Testis (tissue), 3 donors: Measurements from ENCODE around the gene TTLL7. TPM values are rescaled to one million over a fixed set of nuclear protein-coding genes. Genes with fewer than 3 reads are reported as not detected.

Experiments
- DNase-seq: peaks from one replicate; pipeline ENCODE4 v3.0.0-alpha.2; 2019
- H3K27ac ChIP-seq, 2 donors: fragments of 200-600 bp; sonication (generic); one replicate each; pipeline ENCODE4 v1.5.1; 2019
- H3K27me3 ChIP-seq: fragments of 200-600 bp; sonication (generic); one replicate; pipeline ENCODE4 v1.5.1; 2019
- H3K36me3 ChIP-seq: fragments of 200-600 bp; sonication (generic); one replicate; pipeline ENCODE4 v1.5.1; 2017; ENCODE audit warnings: low read depth; ENCODE audit errors: missing control alignments
- H3K4me1 ChIP-seq: fragments of 200-600 bp; sonication (generic); one replicate; pipeline ENCODE4 v1.5.1; 2019
- H3K4me3 ChIP-seq, 2 donors: fragments of 200-600 bp; sonication (generic); one replicate each; pipeline ENCODE4 v1.5.1; 2017 to 2019
- H3K9me3 ChIP-seq: fragments of 200-600 bp; sonication (generic); one replicate; pipeline ENCODE4 v1.5.1; 2017
- CTCF ChIP-seq, 3 experiments: fragments of 450-650 bp in 2 of 3; fragments of 200-600 bp in 1 of 3; sonication (generic) in 1 of 3; IDR thresholded peaks; one replicate each; pipeline ENCODE4 v1.5.1; 2016 to 2019; ENCODE audit warnings: antibody characterized with exemption in 3 of 3, mild to moderate bottlenecking in 2 of 3, moderate library complexity in 1 of 3
- POLR2A ChIP-seq: fragments of 450-650 bp; IDR thresholded peaks from one replicate; pipeline ENCODE4 v1.6.1; 2017; ENCODE audit warnings: antibody characterized with exemption, mild to moderate bottlenecking, moderate library complexity
- WGBS, 2 donors: methylation state at CpG; one replicate each; pipeline ENCODE4 v1.1.5; 2018; 5-methylcytosine and 5-hydroxymethylcytosine counted together
- intact Hi-C: fragments of 100-400 bp; cut with DNase I; formaldehyde crosslinking; loops from one replicate; pipeline ENCODE4 v1.15.1; 2023; ENCODE audit warnings: low total_unique reads
- polyA plus RNA-seq: library from polyadenylated mRNA; stranded (reverse); fragments of 350-450 nt; fragmentation: Illumina TruSeq; extraction: RNeasy Lipid Tissue Mini Kit (QIAGEN cat#74804); gene quantifications from one replicate; pipeline ENCODE4 v1.2.3, GENCODE V29; 2014; ENCODE audit warnings: low read depth, low replicate concordance; ENCODE audit not compliant: insufficient read depth
- total RNA-seq, 2 donors: library from RNA; depleted of rRNA; stranded (reverse); fragments of >200 nt; gene quantifications; one replicate each; pipeline ENCODE4 v1.2.3, GENCODE V29; 2016

The TTLL7 gene
- total and polyA plus RNA-seq, 3 donors from 2014 or later = 22.4 to 35.2 (median 28.6) TPM

- Histone ChIP-seq H3K4me1 (no peaks in the 10 kb centered on the region), H3K36me3 (no peaks in the 10 kb centered on the region), H3K9me3 (no peaks in the 10 kb centered on the region), H3K4me3 (no peak overlapping the region), H3K27ac (no peak overlapping the region), H3K27me3 (no peaks in the 10 kb centered on the region)
- WGBS, 2 donors = 75 to 88% methylated on average over 7 of the region's 7 CpGs
- intact Hi-C loops = no loop called here
- TF ChIP-seq POLR2A (no peak), CTCF (IDR thresholded peaks at IDR 0.05) (no peak)
- DNase-seq = no peak
These were observed 48.7 kb downstream of the TTLL7 start for GRCh38 chr1:83950106-83950661.

- H3K9me3 ChIP-seq = no peaks in the 10 kb centered on the region
- H3K4me3 ChIP-seq = no peak overlapping the region
- no peak overlapping the region for H3K27ac ChIP-seq
- no peaks in the 10 kb centered on the region for H3K36me3 ChIP-seq
- TF ChIP-seq CTCF (IDR thresholded peaks at IDR 0.05) = no peak
- TF ChIP-seq POLR2A = no peak
- H3K27me3 ChIP-seq = no peaks in the 10 kb centered on the region
- WGBS, 2 donors = 66 to 70% methylated on average over 3 of the region's 3 CpGs
- no peak for DNase-seq
- intact Hi-C loops = no loop called here
- no peaks in the 10 kb centered on the region for H3K4me1 ChIP-seq
These were observed 56.0 kb downstream of the TTLL7 start for GRCh38 chr1:83942914-83943313.

DNA sequence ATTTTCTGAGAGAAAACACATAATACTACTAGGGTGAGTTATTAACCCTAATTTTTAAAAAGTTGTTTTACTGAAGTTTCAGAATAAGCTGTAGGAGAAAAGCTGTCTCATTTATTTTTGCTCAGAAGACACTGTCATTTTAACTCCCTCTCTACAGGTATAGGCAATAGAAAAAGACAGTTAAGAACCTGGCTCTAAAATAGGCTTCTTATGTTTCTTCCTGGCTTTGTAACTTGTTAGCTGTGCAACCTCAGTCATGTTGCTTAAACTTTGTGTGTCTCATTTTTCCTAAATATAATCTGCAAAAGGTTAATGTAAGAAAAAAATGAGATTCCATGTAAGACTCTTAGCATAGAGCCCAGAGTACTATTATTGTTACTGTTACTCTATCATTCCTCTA lies 64.4 kb downstream of the TTLL7 start:
- no peaks in the 10 kb centered on the region for H3K36me3 ChIP-seq
- intact Hi-C loops = loop anchor here (10.0 kb wide), 1 partner anchor 190 kb away; no protein-coding TSS in a partner anchor
- no peaks in the 10 kb centered on the region for H3K9me3 ChIP-seq
- H3K4me3 ChIP-seq = no peak overlapping the region
- no peaks in the 10 kb centered on the region for H3K27me3 ChIP-seq
- H3K4me1 ChIP-seq = no peaks in the 10 kb centered on the region
- no peak for DNase-seq
- TF ChIP-seq POLR2A = no peak
- no peak for TF ChIP-seq CTCF (IDR thresholded peaks at IDR 0.05)
- H3K27ac ChIP-seq = no peak overlapping the region

GRCh38 chr1:83932693-83933092 lies 66.2 kb downstream of the TTLL7 start:
- no peak for TF ChIP-seq POLR2A
- no peak for TF ChIP-seq CTCF (IDR thresholded peaks at IDR 0.05)
- WGBS, 2 donors = 85 to 93% methylated on average over 4 of the region's 4 CpGs
- intact Hi-C loops = loop anchor here (10.0 kb wide), 1 partner anchor 192 kb away; no protein-coding TSS in a partner anchor
- no peak overlapping the region for H3K27ac ChIP-seq
- no peak overlapping the region for H3K4me3 ChIP-seq
- no peaks in the 10 kb centered on the region for H3K27me3 ChIP-seq
- DNase-seq = no peak
- no peaks in the 10 kb centered on the region for H3K4me1 ChIP-seq
- no peaks in the 10 kb centered on the region for H3K36me3 ChIP-seq
- H3K9me3 ChIP-seq = no peaks in the 10 kb centered on the region

DNA sequence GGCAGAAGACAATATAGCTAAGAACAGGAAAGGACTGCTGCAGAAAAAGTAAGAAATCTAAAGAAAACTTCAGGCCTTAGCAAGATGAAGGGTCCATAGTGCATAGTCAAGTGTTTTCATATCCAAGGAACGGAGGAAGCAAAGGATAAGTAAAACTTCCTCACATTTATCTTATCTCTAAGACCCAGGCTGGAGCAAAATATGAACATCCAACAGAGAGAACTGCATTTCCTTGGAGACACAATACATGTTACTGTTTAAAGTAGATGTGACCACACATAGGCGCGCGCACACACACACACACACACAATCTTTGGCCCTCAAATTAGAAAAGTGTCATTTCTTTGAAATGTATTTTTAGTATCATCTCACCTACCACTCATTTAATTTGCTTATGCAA lies 66.7 kb downstream of the TTLL7 start:
- Histone ChIP-seq H3K9me3 (no peaks in the 10 kb centered on the region), H3K36me3 (no peaks in the 10 kb centered on the region), H3K4me1 (no peaks in the 10 kb centered on the region), H3K27me3 (no peaks in the 10 kb centered on the region), H3K27ac (no peak overlapping the region), H3K4me3 (no peak overlapping the region)
- intact Hi-C loops = loop anchor here (10.0 kb wide), 1 partner anchor 193 kb away; no protein-coding TSS in a partner anchor
- no peak for TF ChIP-seq POLR2A
- TF ChIP-seq CTCF (IDR thresholded peaks at IDR 0.05) = no peak
- 67 to 85% methylated on average over 4 of the region's 4 CpGs for WGBS, 2 donors
- no peak for DNase-seq
